ENCODE results near the gene ABCB8. TPM values are rescaled to one million over a fixed set of nuclear protein-coding genes. Genes with fewer than 3 reads are reported as not detected.

Gene ABCB8
- total RNA-seq, 2 experiments from 2014 or later: 57.0 to 62.2 TPM

GRCh38 chr7:151078233-151079040 is 50.2 kb downstream of the ABCB8 start:
- Histone ChIP-seq H3K4me3 (ENCODE audit: low read length) (no peak overlapping the region), H3K27me3 (ENCODE audit: control insufficient read depth in 1 of 2, insufficient read depth in 2 of 2, low read length in 2 of 2) (no peaks in the 10 kb centered on the region), H3K4me1 (ENCODE audit: insufficient read depth, low read length) (peaks cover 38% of the 10 kb centered on the region), H3K27ac (ENCODE audit: low read depth in 1 of 2, low read length in 2 of 2) (no peak overlapping the region), H3K36me3 (ENCODE audit: insufficient read depth, low read length) (peaks cover 41% of the 10 kb centered on the region), H3K9me3 (ENCODE audit: control insufficient read depth in 1 of 2, insufficient read depth in 1 of 2, low read length in 2 of 2) (no peaks in the 10 kb centered on the region)
- intact Hi-C loops (cut with DNase I, micrococcal nuclease): no loop called here
- ChIA-PET CTCF (no interaction called here), POLR2A (interaction anchor here (1.4 kb wide), 1 partner anchor 20 kb away, joined by 4 read pairs; no protein-coding TSS in a partner anchor)
- Mint-ChIP-seq H3K4me1 (ENCODE audit: low read depth) (peaks cover 25% of the 10 kb centered on the region), H3K27me3 (no peaks in the 10 kb centered on the region), H3K9me3 (no peaks in the 10 kb centered on the region), H3K4me3 (peak overlapping the region; percentile 92), H3K27ac (peak overlapping the region; percentile 78), H3K36me3 (ENCODE audit: low read depth) (peaks cover 34% of the 10 kb centered on the region)
- ATAC-seq (ENCODE audit: poor library complexity) (no peak), DNase-seq (no peak)
- no peak for TF ChIP-seq CTCF (IDR thresholded peaks at IDR 0.05)

GRCh38 chr7:151079199-151079910 is 51.1 kb downstream of the ABCB8 start:
- peaks cover 33% of the 10 kb centered on the region for H3K4me1 Mint-ChIP-seq (ENCODE audit: low read depth)
- no peaks in the 10 kb centered on the region for H3K9me3 ChIP-seq (ENCODE audit: control insufficient read depth in 1 of 2, insufficient read depth in 1 of 2, low read length in 2 of 2)
- DNase-seq (no peak), ATAC-seq (ENCODE audit: poor library complexity) (no peak)
- no peaks in the 10 kb centered on the region for H3K9me3 Mint-ChIP-seq
- ChIA-PET CTCF (no interaction called here), POLR2A (no interaction called here)
- peak overlapping the region; percentile 98 for H3K4me3 ChIP-seq (ENCODE audit: low read length)
- no peak for TF ChIP-seq CTCF (IDR thresholded peaks at IDR 0.05)
- H3K27ac ChIP-seq (ENCODE audit: low read depth in 1 of 2, low read length in 2 of 2): peak overlapping the region in 1 of 2 donors; percentile 92
- peaks cover 46% of the 10 kb centered on the region for H3K4me1 ChIP-seq (ENCODE audit: insufficient read depth, low read length)
- H3K27me3 Mint-ChIP-seq: no peaks in the 10 kb centered on the region
- peaks cover 34% of the 10 kb centered on the region for H3K36me3 Mint-ChIP-seq (ENCODE audit: low read depth)
- H3K4me3 Mint-ChIP-seq: peak overlapping the region; percentile 92
- intact Hi-C loops (cut with DNase I, micrococcal nuclease): no loop called here
- peaks cover 34% of the 10 kb centered on the region for H3K36me3 ChIP-seq (ENCODE audit: insufficient read depth, low read length)
- no peaks in the 10 kb centered on the region for H3K27me3 ChIP-seq (ENCODE audit: control insufficient read depth in 1 of 2, insufficient read depth in 2 of 2, low read length in 2 of 2)
- peak overlapping the region; percentile 78 for H3K27ac Mint-ChIP-seq

- H3K27ac Mint-ChIP-seq: peak overlapping the region; percentile 78
- peaks cover 39% of the 10 kb centered on the region for H3K4me1 Mint-ChIP-seq (ENCODE audit: low read depth)
- H3K27me3 Mint-ChIP-seq: peaks cover 1% of the 10 kb centered on the region
- CTCF ChIA-PET: no interaction called here
- ATAC-seq (ENCODE audit: poor library complexity) (no peak), DNase-seq (no peak)
- Histone ChIP-seq H3K4me3 (ENCODE audit: low read length) (peak overlapping the region; percentile 98), H3K4me1 (ENCODE audit: insufficient read depth, low read length) (peaks cover 47% of the 10 kb centered on the region), H3K36me3 (ENCODE audit: insufficient read depth, low read length) (peaks cover 27% of the 10 kb centered on the region), H3K27me3 (ENCODE audit: control insufficient read depth in 1 of 2, insufficient read depth in 2 of 2, low read length in 2 of 2) (no peaks in the 10 kb centered on the region), H3K9me3 (ENCODE audit: control insufficient read depth in 1 of 2, insufficient read depth in 1 of 2, low read length in 2 of 2) (no peaks in the 10 kb centered on the region), H3K27ac (ENCODE audit: low read depth in 1 of 2, low read length in 2 of 2) (peak overlapping the region; percentile 70 to 92)
- POLR2A ChIA-PET: interaction anchor here (0.6 to 1.6 kb wide), 5 partner anchors 9 to 52 kb away, joined by 3 to 15 read pairs (median 5); partner anchors contain the start of genes ABCB8, CDK5 and SLC4A2
- peak overlapping the region; percentile 92 for H3K4me3 Mint-ChIP-seq
- H3K9me3 Mint-ChIP-seq: no peaks in the 10 kb centered on the region
- H3K36me3 Mint-ChIP-seq (ENCODE audit: low read depth): peaks cover 28% of the 10 kb centered on the region
- no peak for TF ChIP-seq CTCF (IDR thresholded peaks at IDR 0.05)
- intact Hi-C loops (cut with DNase I, micrococcal nuclease): loop anchor here (1.0 to 10.0 kb wide), 5 partner anchors 21 to 1368 kb away; partner anchors contain the start of genes ABCB8 (in 1 of the 2), KCNH2 (in 1 of the 2), SLC4A2 (in 1 of the 2) and ZNF862 (in 1 of the 2)
These were observed 51.8 kb downstream of the ABCB8 start for GRCh38 chr7:151080067-151080521.
